HCT116 (cell line): ENCODE results near the gene DNAAF8.
"Not testable (repeated sequence)": the region's sequence is repeated elsewhere in the genome, so short reads cannot be mapped to it uniquely, and the experiment has no call there.

Experiments
- CBX3 ChIP-seq: IDR thresholded peaks from 2 replicates; pipeline ENCODE4 v1.6.1; 2012; ENCODE audit warnings: low read depth
- POLR2A ChIP-seq: IDR thresholded peaks from 2 replicates; pipeline ENCODE4 v1.7.0; 2011; ENCODE audit warnings: borderline replicate concordance; ENCODE audit not compliant: insufficient read depth, insufficient read length; ENCODE audit errors: extremely low read depth
- SRF ChIP-seq: IDR thresholded peaks from 2 replicates; pipeline ENCODE4 v1.6.1; 2012; ENCODE audit warnings: low read depth
- TF ChIP-seq, protein P1 (sequence below), 3 experiments: fragments of 200-600 bp in 1 of 3; sonication (generic) in 1 of 3; IDR thresholded peaks in 2 of 3; conservative IDR thresholded peaks in 1 of 3; 2 replicates each; pipeline ENCODE4 v1.5.1; 2012 to 2017; ENCODE audit warnings: low read depth in 2 of 3, low read length in 2 of 3, antibody characterized with exemption in 1 of 3, borderline replicate concordance in 1 of 3, control low read depth in 1 of 3, mild to moderate bottlenecking in 1 of 3, mixed read lengths in 1 of 3, mixed run types in 1 of 3, moderate library complexity in 1 of 3; ENCODE audit not compliant: insufficient read depth in 1 of 3
- TF ChIP-seq, protein P2 (sequence below): IDR thresholded peaks from 2 replicates; pipeline ENCODE4 v1.6.1; 2012; ENCODE audit warnings: low read depth

GRCh38 chr16:4738370-4738769 lies 4.0 kb downstream of the DNAAF8 start:
- not testable (repeated sequence) for TF ChIP-seq POLR2A, SRF, CBX3
- TF ChIP-seq, protein P1, sequence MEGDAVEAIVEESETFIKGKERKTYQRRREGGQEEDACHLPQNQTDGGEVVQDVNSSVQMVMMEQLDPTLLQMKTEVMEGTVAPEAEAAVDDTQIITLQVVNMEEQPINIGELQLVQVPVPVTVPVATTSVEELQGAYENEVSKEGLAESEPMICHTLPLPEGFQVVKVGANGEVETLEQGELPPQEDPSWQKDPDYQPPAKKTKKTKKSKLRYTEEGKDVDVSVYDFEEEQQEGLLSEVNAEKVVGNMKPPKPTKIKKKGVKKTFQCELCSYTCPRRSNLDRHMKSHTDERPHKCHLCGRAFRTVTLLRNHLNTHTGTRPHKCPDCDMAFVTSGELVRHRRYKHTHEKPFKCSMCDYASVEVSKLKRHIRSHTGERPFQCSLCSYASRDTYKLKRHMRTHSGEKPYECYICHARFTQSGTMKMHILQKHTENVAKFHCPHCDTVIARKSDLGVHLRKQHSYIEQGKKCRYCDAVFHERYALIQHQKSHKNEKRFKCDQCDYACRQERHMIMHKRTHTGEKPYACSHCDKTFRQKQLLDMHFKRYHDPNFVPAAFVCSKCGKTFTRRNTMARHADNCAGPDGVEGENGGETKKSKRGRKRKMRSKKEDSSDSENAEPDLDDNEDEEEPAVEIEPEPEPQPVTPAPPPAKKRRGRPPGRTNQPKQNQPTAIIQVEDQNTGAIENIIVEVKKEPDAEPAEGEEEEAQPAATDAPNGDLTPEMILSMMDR (IDR thresholded peaks at IDR 0.05 in 2 of 3, conservative IDR thresholded peaks at IDR 0.05 in 1 of 3; ENCODE audit: borderline replicate concordance in 1 of 3, insufficient read depth in 1 of 3, low read depth in 2 of 3, low read length in 2 of 3): not testable (repeated sequence)
- TF ChIP-seq, protein P2, sequence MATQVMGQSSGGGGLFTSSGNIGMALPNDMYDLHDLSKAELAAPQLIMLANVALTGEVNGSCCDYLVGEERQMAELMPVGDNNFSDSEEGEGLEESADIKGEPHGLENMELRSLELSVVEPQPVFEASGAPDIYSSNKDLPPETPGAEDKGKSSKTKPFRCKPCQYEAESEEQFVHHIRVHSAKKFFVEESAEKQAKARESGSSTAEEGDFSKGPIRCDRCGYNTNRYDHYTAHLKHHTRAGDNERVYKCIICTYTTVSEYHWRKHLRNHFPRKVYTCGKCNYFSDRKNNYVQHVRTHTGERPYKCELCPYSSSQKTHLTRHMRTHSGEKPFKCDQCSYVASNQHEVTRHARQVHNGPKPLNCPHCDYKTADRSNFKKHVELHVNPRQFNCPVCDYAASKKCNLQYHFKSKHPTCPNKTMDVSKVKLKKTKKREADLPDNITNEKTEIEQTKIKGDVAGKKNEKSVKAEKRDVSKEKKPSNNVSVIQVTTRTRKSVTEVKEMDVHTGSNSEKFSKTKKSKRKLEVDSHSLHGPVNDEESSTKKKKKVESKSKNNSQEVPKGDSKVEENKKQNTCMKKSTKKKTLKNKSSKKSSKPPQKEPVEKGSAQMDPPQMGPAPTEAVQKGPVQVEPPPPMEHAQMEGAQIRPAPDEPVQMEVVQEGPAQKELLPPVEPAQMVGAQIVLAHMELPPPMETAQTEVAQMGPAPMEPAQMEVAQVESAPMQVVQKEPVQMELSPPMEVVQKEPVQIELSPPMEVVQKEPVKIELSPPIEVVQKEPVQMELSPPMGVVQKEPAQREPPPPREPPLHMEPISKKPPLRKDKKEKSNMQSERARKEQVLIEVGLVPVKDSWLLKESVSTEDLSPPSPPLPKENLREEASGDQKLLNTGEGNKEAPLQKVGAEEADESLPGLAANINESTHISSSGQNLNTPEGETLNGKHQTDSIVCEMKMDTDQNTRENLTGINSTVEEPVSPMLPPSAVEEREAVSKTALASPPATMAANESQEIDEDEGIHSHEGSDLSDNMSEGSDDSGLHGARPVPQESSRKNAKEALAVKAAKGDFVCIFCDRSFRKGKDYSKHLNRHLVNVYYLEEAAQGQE: not testable (repeated sequence)
